GM21423 (cell line): ENCODE data around the gene OLFML2A.
"Not testable (repeated sequence)": the region's sequence is repeated elsewhere in the genome, so short reads cannot be mapped to it uniquely, and the experiment has no call there.

Source experiments
- ATAC-seq: cut with Tn5 transposase; IDR thresholded peaks from one replicate; pipeline ENCODE4 v1.9.1; 2021; ENCODE audit warnings: mild to moderate bottlenecking, moderate library complexity; ENCODE audit not compliant: unreplicated experiment

The OLFML2A gene

DNA sequence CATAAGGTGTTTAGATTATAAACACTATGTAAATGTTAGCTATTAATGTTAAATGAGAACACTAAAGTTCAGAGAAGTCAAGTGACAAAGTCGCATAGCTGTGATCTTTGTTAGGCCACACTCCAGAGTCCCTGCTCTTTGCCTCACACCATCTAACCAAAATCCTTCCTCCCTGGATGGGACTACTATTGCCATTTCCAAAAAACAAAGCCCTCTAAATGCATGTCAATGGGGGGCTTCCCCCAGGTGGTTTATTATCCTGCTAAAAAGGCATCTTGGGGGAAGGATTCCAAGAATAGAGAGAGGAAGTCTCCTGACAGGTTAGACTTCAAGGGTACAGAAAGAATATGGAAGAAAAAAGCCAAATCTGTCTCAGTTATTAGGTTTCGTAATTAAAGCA lies 16.2 kb upstream of the OLFML2A start:
- no peak for ATAC-seq

DNA sequence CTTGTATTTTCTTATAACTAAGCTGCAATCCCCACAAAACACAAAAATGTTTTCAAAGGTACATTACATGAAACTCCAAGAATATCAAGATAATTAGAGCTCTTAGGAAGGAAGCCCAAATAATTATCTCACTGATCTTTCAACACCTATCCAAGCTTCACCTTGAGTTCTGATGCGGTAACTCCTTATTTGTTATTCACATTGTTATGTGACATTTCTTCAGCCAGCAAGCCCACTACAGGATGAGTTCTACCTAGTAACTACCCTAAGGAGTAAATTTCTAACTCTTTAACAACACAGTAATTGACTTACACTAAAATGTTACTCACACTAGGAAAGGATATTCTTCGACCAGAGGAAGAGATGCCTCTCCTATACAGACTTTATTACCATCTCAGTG lies 15.7 kb upstream of the OLFML2A start:
- no peak for ATAC-seq

DNA sequence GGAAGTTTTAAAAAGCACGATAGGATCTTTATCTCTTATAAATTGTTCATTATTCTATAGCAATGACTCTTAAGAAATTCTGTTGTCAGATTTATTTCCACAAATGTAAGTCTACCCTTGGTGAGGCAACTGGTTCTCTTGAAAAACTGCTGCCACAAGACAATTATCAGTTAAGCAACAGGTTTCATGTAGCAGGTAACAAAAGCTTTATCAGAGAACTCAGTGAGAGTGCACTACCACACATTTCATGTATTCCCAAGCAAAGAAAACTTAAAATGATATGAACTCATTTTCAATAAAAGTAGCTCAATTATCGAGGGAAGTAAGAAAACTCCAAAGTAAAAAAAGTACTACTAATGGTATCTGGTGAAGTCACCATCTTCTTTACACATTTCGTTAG lies 15.2 kb upstream of the OLFML2A start:
- no peak for ATAC-seq

- no peak for ATAC-seq
Observed at GRCh38 chr9:124762633-124763032, 14.3 kb upstream of the OLFML2A start.

DNA sequence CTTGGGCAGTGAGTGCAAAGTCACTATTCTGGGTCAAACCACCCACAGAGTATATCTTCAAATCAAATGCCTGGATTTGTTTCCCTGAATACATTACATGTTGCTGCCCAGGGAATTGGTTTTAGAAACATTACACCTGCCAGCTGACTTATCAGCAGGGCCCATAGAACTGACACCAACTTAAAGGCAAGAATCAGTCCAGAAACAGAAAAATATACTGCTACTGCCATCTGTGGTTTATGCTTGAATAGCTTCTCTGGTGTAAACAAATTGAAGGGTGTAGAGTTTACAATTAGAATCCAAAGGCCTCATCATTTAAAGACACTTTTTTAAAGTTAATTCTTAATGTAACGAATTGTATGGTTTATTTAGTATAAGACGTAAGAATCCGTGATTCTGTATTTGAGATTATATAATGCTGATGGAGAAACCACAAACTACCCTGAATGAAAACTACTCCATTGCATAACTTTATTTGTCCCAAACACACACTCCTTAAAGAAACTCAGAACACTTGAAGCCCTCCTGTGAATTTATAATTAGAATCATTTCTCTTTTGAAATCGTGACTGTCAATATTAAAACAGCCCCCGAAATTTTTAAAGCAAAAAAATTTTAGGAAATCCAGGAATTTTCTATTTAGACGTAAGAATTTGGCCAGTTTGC lies 12.0 kb upstream of the OLFML2A start:
- no peak for ATAC-seq

DNA sequence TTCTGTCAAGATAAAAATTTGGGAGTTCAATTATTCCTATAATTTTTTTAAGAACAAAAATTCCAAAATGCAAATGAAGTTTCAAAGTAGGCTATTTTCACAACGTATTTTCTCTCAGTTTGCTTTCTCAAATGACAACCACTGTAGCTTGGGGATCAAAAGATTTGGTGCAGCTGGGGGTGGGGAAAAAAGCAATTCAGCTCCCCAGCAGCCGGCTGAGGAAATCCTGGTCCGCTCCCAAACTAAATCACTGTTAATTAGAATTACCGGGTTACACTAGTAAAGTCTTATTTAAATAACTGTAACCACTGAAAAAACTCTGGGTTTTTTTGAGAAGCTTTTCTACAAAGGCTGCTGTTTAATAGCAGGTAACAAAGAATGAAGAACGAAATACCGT lies 11.5 kb upstream of the OLFML2A start:
- ATAC-seq = no peak

- ATAC-seq = no peak
Observed at GRCh38 chr9:124766326-124766725, 10.6 kb upstream of the OLFML2A start.

- no peak for ATAC-seq
Observed at GRCh38 chr9:124766815-124767554, 9.9 kb upstream of the OLFML2A start.

GRCh38 chr9:124767821-124768220 lies 9.1 kb upstream of the OLFML2A start:
- ATAC-seq = no peak

- no peak for ATAC-seq
Observed at GRCh38 chr9:124768334-124768733, 8.6 kb upstream of the OLFML2A start.

- ATAC-seq = no peak
Observed at GRCh38 chr9:124768750-124769548, 8.0 kb upstream of the OLFML2A start.

GRCh38 chr9:124769549-124770358 lies 7.2 kb upstream of the OLFML2A start:
- ATAC-seq = no peak

GRCh38 chr9:124770359-124771020 lies 6.4 kb upstream of the OLFML2A start:
- no peak for ATAC-seq

DNA sequence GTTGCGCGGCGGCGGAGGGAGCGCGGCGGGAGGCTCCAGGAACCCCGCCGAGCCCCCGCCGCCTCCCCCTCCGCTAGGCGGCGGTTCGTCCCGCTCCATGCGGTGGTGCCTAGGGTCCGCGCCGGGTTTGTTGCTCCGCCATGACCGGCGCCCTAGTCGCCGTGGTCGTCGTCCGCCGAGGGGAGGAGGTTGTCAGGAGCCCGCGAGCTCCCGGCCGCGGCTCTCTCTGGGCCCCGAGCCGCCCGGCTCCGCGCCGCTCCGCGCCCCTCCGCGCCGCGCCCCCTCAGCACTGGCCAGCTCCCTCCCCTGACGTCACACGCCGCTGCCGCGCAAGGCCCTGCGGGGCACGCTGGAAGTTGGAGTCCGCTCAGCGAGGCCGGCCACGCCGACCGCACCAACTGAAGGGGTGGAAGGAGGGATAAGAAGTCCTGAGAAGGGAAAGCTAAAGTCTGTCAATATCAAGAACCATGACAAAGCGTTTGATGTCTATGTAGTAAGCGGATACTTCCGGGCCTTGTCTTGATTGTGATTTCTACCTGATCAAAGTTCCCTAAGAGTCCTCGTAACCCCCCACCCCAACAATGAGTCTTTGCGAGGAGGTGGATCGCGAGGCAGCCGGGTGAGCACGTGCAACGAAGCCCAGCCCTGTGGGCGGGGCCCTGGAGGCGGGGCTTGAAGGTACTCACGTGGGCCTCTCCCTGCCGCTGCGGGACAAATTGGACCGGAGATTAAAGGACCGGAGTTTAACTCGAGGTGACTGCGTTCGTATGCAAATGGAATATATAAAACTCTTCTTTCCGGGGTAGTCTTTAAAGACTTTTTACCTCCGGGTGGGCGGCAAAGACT lies 5.7 kb upstream of the OLFML2A start, which contains the start of gene NR6A1:
TSS of gene NR6A1 (minus strand) at position 291 of the 846 bp plus-strand sequence.
- ATAC-seq = peak; percentile 88

GRCh38 chr9:124771867-124772679 lies 4.9 kb upstream of the OLFML2A start:
- no peak for ATAC-seq

GRCh38 chr9:124772877-124773276 lies 4.1 kb upstream of the OLFML2A start:
- not testable (repeated sequence) for ATAC-seq

DNA sequence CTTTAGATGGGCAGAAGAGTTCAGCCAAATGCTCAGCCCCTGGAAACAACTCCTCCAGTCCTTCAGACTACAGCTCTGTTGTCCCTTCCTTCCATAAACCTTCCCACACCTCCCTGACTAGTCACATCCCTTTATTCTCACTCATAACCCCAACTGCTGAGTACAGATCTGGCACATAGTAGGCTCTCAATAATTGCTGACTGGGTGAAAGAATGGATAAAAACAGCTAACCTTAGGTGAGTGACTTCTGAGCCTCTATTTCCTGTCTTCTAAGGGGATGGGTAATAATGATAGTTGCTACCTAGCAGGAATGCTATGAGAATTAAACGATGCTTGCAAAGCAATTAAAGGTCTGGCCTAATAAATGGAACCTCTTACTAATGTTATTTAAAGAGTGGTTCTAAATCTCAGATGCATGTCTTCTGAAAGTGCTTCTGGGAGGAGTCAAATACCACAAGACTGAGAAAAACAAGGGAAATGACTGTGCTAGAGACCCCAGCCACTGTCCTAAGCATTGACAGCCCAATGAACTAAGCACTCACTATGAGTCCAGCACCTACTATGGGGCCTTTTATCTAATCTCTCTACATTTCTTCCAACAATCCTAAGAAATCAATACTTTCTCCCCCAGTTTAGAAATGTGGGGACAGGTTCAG lies 3.3 kb upstream of the OLFML2A start:
- ATAC-seq = no peak
